HepG2 (cell line): ENCODE data around the gene RSL1D1. TPM values are rescaled to one million over a fixed set of nuclear protein-coding genes. Genes with fewer than 3 reads are reported as not detected.

Source experiments
- AHR ChIP-seq: IDR thresholded peaks from 2 replicates; pipeline ENCODE4 v1.6.1; 2018; ENCODE audit warnings: missing genetic modification reagents, missing compliant biosample characterization
- DZIP1 ChIP-seq: sonication (generic); formaldehyde crosslinking; IDR thresholded peaks from 2 replicates; pipeline ENCODE4 v1.5.0; 2020; ENCODE audit warnings: mild to moderate bottlenecking, missing genetic modification reagents
- GATAD1 ChIP-seq: IDR thresholded peaks from 2 replicates; pipeline ENCODE4 v1.6.1; 2016; ENCODE audit warnings: missing genetic modification reagents, missing compliant biosample characterization
- ISX ChIP-seq: sonication (generic); formaldehyde crosslinking; conservative IDR thresholded peaks from 2 replicates; pipeline ENCODE4 v1.5.0; 2020; ENCODE audit warnings: missing genetic modification reagents
- MAFG ChIP-seq: sonication (generic); formaldehyde crosslinking; IDR thresholded peaks from 2 replicates; pipeline ENCODE4 v1.5.1; 2020; ENCODE audit warnings: mild to moderate bottlenecking, missing genetic modification reagents
- MTERF4 ChIP-seq: sonication (generic); formaldehyde crosslinking; IDR thresholded peaks from 2 replicates; pipeline ENCODE4 v1.8.0; 2023; ENCODE audit warnings: mild to moderate bottlenecking, missing genetic modification reagents
- MYC ChIP-seq: sonication (generic); formaldehyde crosslinking; IDR thresholded peaks from 2 replicates; pipeline ENCODE4 v1.9.0; 2021; ENCODE audit warnings: missing genetic modification reagents, borderline replicate concordance
- NFKB2 ChIP-seq: sonication (generic); formaldehyde crosslinking; IDR thresholded peaks from 2 replicates; pipeline ENCODE4 v1.4.0; 2020; ENCODE audit warnings: missing genetic modification reagents, borderline replicate concordance
- NKX3-1 ChIP-seq: sonication (generic); formaldehyde crosslinking; IDR thresholded peaks from 2 replicates; pipeline ENCODE4 v1.5.0; 2020; ENCODE audit warnings: missing genetic modification reagents
- PHF21A ChIP-seq: sonication (generic); formaldehyde crosslinking; IDR thresholded peaks from 2 replicates; pipeline ENCODE4 v1.5.0; 2020; ENCODE audit warnings: mild to moderate bottlenecking, missing genetic modification reagents
- SNAPC4 ChIP-seq: sonication (generic); formaldehyde crosslinking; IDR thresholded peaks from 2 replicates; pipeline ENCODE4 v1.4.0; 2020; ENCODE audit warnings: mild to moderate bottlenecking, missing genetic modification reagents
- SRF ChIP-seq: IDR thresholded peaks from 2 replicates; pipeline ENCODE4 v1.6.1; 2011; ENCODE audit warnings: mild to moderate bottlenecking, low read depth, low read length, moderate library complexity
- TEAD3 ChIP-seq: optimal IDR thresholded peaks from 2 replicates; pipeline ENCODE3; 2016; ENCODE audit warnings: borderline replicate concordance
- ZNF280D ChIP-seq: sonication (generic); formaldehyde crosslinking; IDR thresholded peaks from 2 replicates; pipeline ENCODE4 v1.5.1; 2020; ENCODE audit warnings: mild to moderate bottlenecking, missing genetic modification reagents
- ZNF576 ChIP-seq: sonication (generic); formaldehyde crosslinking; IDR thresholded peaks from 2 replicates; pipeline ENCODE4 v1.4.0; 2020; ENCODE audit warnings: mild to moderate bottlenecking, missing genetic modification reagents
- ZNF589 ChIP-seq: sonication (generic); formaldehyde crosslinking; conservative IDR thresholded peaks from 2 replicates; pipeline ENCODE4 v1.8.0; 2022; ENCODE audit warnings: mild to moderate bottlenecking, moderate library complexity, missing genetic modification reagents
- polyA plus RNA-seq, 8 experiments: library from polyadenylated mRNA; depleted of rRNA in 3 of 8; stranded (reverse) in 7 of 8; unstranded in 1 of 8; fragments of >200 nt; fragmentation: Illumina TruSeq in 4 of 8; extraction: Trizol in 4 of 8; gene quantifications; 2 replicates each; pipeline versions ENCODE4 v1.2.1 to v1.2.3, GENCODE V29; 2011 to 2016; ENCODE audit warnings: low read depth in 4 of 8, missing spikeins in 1 of 8, mixed read lengths in 1 of 8; ENCODE audit not compliant: insufficient read depth in 1 of 8
- total RNA-seq, 5 experiments: library from RNA; depleted of rRNA; stranded (reverse); fragments of >200 nt; fragmentation: Illumina TruSeq; extraction: Trizol; gene quantifications; 2 replicates each; pipeline ENCODE4 v1.2.3, GENCODE V29; 2016; ENCODE audit warnings: low read depth in 1 of 5

Gene RSL1D1
- total and polyA plus RNA-seq, 2 of the 13 experiments (the other 11 are each of a cell fraction or from before 2014, with no cell fraction given) = 187 to 343 TPM

GRCh38 chr16:11797166-11797956 lies 54.0 kb downstream of the RSL1D1 start, which contains the start of gene ZC3H7A (continued):
- TF ChIP-seq PHF21A (CRISPR knock-in tag) = peak; percentile 90
- TF ChIP-seq MYC (CRISPR knock-in tag) = peak; percentile 76; the same call in 1 of the 2 replicates
- TF ChIP-seq DZIP1 (CRISPR knock-in tag) = peak; percentile 99
- TF ChIP-seq ZNF576 (CRISPR knock-in tag) = peak; percentile 92
- peak; percentile 94 for TF ChIP-seq NKX3-1 (CRISPR knock-in tag)
- 0 out of 2 replicates have a peak, but pooled peaks have one; percentile 60 for TF ChIP-seq ZNF589 (CRISPR knock-in tag)
- TF ChIP-seq GATAD1 (CRISPR knock-in tag) = peak; percentile 82; the same call in 1 of the 2 replicates
- TF ChIP-seq TEAD3 (CRISPR knock-in tag) = peak; percentile 82
- peak; percentile 78; the same call in 1 of the 2 replicates for TF ChIP-seq ISX (CRISPR knock-in tag)
- TF ChIP-seq ZNF280D (CRISPR knock-in tag) = peak; percentile 73; the same call in 1 of the 2 replicates
- peak; percentile 99 for TF ChIP-seq MTERF4 (CRISPR knock-in tag)
- TF ChIP-seq MAFG (CRISPR knock-in tag) = no peak
- TF ChIP-seq SRF = no peak
- TF ChIP-seq AHR (CRISPR knock-in tag) = peak; percentile 94
- peak; percentile 90; the same call in 1 of the 2 replicates for TF ChIP-seq SNAPC4
- TF ChIP-seq NFKB2 (CRISPR knock-in tag) = peak; percentile 99
